SW480 (cell line): ENCODE measurements around the gene SDE2.
"Not testable (repeated sequence)": the region's sequence is repeated elsewhere in the genome, so short reads cannot be mapped to it uniquely, and the experiment has no call there.

Experiments
- DNase-seq: peaks from one replicate; pipeline ENCODE4 v3.0.0-alpha.2; 2016; ENCODE audit warnings: low spot score

Gene SDE2

DNA sequence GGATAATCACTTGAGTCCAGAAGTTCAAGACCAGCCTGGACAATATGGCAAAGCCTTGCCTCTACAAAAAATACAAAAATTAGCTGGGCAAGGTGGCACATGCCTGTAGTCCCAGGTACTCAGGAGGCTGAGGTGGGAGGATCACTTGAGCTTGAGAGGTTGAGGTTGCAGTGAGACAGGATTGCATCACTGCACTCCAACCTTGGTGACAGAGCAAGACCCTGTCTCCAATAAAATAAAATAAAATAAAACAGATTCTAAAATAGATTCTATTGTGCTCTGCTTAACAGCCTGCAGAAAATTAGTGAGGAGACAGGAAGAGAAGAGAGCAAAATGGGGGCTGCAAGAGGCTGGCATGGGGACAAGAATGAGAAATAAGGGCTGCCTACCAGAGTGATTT is 7.5 kb upstream of the SDE2 start:
- DNase-seq = no peak

DNA sequence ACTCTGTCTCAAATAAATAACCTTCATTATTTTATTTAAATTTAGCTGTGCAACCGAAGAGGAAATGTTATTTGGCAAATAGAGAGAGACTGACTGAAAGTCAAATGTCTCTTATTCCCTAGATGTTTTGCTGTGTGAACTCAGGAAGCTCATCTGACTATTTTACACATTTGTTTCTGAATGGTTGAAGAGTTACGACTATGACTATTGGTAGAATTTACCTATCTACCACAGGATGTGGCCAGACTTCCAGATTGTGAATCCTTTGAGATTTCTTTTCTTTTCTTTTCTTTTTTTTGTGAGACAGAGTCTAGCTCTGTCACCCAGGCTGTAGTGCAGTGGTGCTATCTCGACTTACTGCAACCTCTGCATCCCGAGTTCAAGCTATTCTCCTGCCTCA is 5.3 kb upstream of the SDE2 start:
- no peak for DNase-seq

- no peak for DNase-seq
These were observed 4.5 kb upstream of the SDE2 start for GRCh38 chr1:226003502-226004170.

DNA sequence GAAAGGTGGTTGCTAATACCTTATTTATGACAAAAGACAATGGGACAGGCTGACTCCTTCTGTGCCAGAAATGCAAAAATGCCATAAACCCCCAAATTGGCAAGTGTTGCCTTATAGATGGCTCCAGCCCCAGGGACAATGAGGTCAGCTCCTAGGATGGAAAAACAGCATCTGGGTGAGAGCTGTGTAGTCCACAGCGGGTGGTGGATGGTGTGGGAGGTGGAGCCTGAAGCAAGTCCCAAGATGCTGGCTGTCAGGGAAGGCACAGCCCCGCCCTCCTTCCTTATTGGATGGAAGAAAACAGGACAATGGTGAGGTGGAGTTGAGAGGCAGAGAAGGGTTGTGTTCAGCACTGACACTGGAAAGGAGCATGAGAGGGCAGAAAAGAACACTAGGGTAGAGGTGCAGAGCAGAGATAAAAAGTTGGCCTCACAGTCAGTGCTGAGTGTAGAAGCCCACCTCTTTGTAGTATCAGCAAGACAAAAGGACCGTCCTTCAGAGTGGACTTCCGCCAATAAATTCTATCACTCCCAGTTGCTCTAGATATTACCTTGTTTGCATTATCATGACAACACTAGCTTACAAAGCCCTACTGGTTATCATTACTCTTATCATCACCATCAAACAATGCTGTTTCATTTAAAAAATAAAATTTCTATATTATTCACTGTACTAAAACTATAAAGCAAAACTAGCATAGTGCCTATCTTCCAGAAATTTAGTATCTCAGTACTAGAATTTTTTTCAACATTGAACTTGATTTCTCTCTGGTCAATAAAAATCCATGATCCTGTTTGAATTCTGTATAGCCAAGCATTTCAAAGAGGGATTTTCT is 3.7 kb upstream of the SDE2 start:
- DNase-seq = peak; percentile 21

DNA sequence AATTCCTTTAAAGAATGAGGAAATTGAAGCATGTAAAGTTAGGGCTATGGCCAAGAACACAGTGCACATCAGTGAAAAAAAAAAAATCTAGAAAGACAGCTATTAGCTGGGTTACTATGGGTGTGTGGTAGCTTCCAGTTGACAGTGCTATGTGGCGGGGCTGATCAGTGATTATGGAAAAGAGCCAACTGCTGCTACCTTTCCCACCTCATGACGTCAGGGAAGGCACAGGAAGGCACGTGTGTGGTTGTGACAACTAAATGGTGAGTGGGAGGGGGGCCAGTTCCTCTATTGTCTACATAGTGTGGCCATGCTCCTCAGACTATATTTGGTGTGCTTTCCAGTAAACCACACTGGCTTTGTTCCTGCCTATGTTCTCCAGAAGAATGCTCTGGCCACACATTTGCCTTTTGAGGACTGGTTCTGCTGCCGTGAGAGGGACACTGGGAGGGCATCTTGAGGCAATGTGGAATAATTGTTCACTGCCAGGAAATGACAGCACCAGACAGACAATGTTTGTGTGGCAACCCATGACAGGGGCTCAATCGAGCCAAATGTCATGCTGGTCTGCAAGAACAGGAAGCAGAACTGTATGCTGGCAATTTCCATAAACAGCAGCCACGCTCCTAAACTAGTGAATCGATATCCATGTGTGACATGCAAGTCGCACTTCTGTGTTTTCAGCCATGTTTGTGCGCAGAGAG is 3.0 kb upstream of the SDE2 start:
- peak; percentile 70 for DNase-seq

GRCh38 chr1:226001088-226001487 is 1.9 kb upstream of the SDE2 start:
- no peak for DNase-seq

- DNase-seq = not testable (repeated sequence)
These were observed 1.4 kb upstream of the SDE2 start for GRCh38 chr1:226000493-226001081.

DNA sequence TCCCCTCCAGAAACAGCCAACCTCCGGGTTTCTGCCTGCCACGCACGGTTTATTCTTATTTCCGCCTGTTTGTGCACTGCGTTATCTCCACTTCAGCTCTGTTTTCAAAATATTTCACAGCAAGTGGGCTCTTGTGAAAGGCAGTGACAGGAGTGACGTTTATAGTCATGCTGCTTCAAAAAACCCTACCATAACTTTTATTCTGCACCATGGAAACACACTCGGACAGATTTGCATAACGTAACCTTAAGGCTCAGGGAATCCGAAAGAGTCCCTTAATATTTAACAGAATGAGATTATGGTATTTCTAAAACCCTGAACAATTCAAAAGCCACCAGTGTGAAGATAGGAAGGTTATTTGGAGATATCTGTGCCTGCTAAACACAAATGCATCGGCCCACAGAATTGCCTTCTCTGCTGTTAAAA is 782 bp upstream of the SDE2 start:
- no peak for DNase-seq

- DNase-seq = no peak
These were observed 450 bp downstream of the SDE2 start for GRCh38 chr1:225998560-225999226.

DNA sequence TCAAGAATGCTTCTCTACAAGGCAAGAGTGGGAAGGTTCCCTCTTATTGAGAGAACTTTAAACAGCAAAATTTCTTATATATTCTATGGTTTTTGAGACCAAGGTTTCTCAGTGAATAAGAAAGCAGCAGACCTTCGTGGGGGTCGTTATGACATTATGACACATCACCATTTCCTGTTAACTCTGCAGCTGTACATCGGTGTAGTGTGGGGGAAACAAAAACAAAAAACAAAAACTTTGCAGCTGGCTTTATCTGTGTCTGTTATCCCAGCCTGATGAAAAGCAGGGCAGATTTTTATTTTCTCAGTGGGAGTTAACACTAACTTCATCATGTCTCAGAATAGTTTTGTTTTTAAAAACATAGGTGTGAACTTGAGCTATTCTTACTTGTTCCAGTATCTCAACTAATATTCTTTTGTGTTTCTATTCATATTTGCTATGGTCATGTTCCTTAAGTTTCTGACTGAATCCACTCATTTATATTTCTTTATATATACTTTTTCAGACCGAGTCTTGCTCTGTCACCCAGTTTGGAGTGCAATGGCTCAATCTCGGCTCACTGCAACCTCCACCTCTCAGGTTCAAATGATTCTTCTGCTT is 2.1 kb downstream of the SDE2 start:
- no peak for DNase-seq

DNA sequence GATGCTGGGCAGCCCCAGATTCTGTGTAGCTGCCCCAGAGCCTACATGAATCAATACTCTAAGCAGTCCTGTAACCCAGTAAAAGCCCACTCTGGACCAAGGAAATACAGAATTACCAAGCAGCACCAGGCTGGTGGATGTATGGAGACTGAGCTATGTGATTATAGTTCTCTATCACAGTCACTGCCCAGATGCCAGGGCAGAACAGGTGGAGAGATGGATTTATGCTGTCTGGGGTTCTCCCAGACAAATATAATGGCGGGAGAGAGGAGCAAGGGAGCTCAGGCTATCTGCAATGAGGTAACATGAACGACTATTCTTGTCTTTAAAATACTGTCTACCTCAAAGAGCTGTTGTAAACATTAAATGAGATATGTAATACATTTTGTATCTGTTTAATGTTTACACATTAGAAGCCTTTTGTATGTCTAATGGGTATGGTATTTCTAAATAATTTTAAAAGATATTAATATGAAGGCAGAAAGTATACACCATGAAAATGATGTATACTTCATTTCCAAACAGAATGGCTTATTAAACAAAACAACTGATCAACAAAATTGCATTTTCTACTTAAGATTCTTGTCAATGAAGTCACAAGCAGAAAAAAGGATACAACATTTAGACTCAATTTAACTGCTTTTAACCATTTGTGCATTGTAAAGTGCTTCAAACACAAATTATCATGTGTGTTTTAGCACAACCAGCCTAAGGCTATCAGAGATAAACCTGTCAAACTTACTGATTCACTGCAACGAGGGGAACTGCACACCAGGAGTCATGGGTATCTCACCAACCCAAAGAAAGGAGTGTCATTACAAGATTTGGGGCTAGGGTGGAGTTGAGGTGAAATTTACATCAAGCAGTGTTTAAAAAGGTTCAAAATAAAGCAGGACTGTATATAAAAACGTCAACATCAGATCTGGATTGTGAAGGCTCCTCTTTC is 3.0 kb downstream of the SDE2 start:
- DNase-seq = no peak

GRCh38 chr1:225990705-225991464 is 8.3 kb downstream of the SDE2 start:
- DNase-seq = no peak

- DNase-seq = no peak
These were observed 11.4 kb downstream of the SDE2 start for GRCh38 chr1:225987491-225988316.

- no peak for DNase-seq
These were observed 17.4 kb downstream of the SDE2 start for GRCh38 chr1:225981714-225982113.

DNA sequence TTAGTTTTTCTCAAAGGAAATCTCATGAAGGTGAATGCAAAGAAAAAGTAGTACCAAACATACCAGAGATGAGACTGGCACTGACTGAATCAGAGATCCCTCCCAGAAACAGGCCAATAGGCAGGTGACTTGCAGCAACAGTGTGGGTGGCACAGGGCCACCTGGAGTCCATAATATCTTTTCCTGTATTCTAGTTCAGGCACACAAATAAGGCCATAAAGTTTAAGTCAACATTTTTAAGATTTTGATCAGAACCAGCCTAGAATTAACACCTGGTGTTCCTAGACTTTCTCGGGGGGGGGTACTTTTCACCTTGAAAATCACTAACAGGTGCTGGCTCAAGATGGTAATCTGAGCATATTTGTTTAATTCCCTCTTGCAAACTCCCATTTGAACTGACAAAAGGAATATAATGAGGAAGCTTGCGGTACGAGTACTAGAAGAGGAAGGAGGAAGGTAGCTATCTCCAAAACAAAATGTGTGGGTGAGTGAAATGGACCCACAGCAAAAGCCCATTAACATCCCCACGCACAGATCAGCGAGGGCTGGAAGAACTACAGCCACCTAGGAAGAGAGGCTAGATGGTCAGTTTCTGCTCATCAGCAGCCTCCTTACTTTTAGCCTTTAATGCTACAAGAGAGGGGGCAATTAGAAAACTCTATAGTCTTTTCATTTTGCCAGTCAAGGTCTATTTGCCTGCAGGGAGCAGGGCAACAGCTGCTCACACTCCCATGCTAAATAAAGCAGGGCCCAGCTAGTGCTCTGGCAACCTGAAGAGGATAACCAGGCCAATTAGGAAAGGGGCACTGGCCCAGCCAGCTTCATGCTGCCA is 18.9 kb downstream of the SDE2 start:
- DNase-seq = no peak

DNA sequence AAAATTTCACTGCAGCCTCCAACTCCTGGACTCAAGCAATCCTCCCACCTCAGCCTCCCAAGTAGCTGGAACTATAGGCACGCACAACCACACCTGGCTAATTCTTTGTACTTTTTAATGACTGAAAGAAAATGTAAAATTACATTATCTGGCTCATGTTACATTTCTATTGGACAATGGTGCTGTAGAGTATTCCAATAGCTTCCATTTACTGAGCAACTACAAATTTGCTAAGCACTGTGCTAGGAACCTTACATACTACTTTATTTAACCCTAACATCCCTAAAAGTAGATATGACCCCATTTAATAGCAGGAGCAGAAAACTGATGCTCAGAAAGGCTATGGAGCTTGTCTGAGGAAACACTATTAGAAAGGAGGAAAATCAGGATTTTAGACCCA is 19.7 kb downstream of the SDE2 start:
- DNase-seq = no peak

DNA sequence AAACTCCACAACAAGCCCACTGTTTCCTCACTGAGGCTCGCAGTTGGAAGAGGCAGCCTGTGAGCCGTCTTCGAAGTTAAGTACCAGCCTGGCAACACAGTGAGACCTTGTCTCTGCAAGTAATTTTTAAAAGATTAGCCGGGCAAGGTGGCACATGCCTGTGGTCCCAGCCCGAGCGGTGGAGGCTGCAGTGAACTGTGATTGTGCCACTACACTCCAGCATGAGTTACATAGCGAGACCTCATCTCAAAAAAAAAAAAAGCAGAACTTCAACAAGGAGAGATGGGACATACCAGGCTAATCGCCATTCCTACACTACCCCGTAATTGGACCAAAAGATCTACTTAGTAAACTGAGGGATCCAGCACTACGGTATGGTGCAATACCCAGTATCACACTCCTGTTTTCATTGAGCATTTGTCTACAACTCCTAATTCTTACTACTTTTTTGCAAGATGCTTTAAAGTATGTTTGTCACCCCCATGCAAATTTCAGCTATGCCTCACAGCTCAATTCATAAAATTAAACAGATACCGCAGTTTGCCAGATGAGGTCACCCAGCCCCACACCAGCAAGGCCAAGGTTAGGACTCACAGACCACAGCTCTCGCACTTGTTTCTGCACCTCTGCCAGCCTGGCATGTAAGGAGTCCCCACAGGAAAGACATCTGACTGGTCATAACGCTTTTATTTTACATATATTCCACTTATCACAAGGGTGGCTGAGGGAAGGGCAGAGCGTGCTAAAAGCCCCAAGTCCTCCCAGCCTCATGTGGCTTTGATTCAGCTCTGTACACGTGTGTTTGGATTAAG is 21.0 kb downstream of the SDE2 start:
- DNase-seq = no peak
